ENCODE measurements around the gene CECR2.

The CECR2 gene

DNA sequence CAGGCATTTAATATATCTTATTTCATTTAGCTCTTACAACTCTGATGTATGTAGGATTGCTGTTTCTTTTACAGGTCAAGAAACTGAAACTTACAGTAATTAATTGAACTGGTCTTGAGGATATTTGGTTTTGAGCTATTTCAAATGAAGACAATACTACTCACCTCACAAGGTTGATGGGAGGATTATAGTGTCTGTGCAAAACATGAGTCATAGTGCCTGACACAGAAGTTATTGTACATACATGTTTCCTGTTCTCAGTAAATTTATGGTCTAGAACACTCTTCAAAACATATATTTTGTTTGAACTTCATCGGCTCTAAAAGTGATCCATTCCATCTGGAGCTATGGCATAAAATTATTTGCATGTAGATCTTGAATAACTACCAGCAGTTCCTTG is 61.9 kb downstream of the CECR2 start:
- H3K4me2 ChIP-seq (ENCODE audit: low read length), result no peak overlapping the region
- H3K9me3 ChIP-seq (ENCODE audit: low read length), result no peaks in the 10 kb centered on the region
- no peak overlapping the region for H3K4me3 ChIP-seq (ENCODE audit: low read depth, low read length, poor library complexity, severe bottlenecking)
- TF ChIP-seq, protein P1, sequence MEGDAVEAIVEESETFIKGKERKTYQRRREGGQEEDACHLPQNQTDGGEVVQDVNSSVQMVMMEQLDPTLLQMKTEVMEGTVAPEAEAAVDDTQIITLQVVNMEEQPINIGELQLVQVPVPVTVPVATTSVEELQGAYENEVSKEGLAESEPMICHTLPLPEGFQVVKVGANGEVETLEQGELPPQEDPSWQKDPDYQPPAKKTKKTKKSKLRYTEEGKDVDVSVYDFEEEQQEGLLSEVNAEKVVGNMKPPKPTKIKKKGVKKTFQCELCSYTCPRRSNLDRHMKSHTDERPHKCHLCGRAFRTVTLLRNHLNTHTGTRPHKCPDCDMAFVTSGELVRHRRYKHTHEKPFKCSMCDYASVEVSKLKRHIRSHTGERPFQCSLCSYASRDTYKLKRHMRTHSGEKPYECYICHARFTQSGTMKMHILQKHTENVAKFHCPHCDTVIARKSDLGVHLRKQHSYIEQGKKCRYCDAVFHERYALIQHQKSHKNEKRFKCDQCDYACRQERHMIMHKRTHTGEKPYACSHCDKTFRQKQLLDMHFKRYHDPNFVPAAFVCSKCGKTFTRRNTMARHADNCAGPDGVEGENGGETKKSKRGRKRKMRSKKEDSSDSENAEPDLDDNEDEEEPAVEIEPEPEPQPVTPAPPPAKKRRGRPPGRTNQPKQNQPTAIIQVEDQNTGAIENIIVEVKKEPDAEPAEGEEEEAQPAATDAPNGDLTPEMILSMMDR (IDR thresholded peaks at IDR 0.05; ENCODE audit: low read length), result no peak
- TF ChIP-seq EZH2 (IDR thresholded peaks at IDR 0.05; ENCODE audit: borderline replicate concordance, low read length), result no peak
- no peaks in the 10 kb centered on the region for H3K79me2 ChIP-seq (ENCODE audit: insufficient read depth, low read length)
- H3K27ac ChIP-seq (ENCODE audit: low read depth, low read length, poor library complexity, severe bottlenecking), result no peak overlapping the region
- no peaks in the 10 kb centered on the region for H3K36me3 ChIP-seq (ENCODE audit: insufficient read depth, low read length)
- no peaks in the 10 kb centered on the region for H3F3A ChIP-seq (ENCODE audit: insufficient read depth, low read length)
- no peaks in the 10 kb centered on the region for H3K4me1 ChIP-seq (ENCODE audit: insufficient read depth, low read length, severe bottlenecking)
- H2AFZ ChIP-seq (ENCODE audit: low read length), result no peak overlapping the region
- no peak overlapping the region for H3K9ac ChIP-seq (ENCODE audit: low read length)
- H3K27me3 ChIP-seq (ENCODE audit: insufficient read depth, low read length), result no peaks in the 10 kb centered on the region
- H3K9me2 ChIP-seq (ENCODE audit: low read depth, low read length), result no peaks in the 10 kb centered on the region
- no peaks in the 10 kb centered on the region for H4K20me1 ChIP-seq (ENCODE audit: insufficient read depth, low read length)

DNA sequence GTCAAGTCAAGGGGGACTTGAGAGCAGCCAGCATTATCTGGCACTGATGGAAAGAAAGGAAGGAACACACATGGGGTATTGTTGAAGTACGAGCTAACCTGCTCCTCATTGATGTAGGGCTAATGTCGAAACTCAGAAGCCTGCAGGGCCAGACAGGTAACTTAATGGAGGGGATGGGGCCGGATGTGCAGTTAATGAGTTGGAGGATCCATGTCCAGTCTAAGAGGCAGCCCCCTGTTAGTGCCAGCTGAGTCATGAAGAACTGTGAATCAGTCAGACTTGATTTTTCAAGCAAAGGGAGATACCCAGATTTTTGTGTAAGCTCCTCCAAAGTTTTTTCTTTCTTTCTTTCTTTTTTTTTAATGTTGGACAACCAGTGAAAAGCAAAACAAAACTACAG is 65.6 kb downstream of the CECR2 start:
- Histone ChIP-seq H3K27me3 (ENCODE audit: insufficient read depth, low read length) (no peaks in the 10 kb centered on the region), H3K27ac (ENCODE audit: low read depth, low read length, poor library complexity, severe bottlenecking) (no peak overlapping the region), H3K4me2 (ENCODE audit: low read length) (no peak overlapping the region), H3K4me1 (ENCODE audit: insufficient read depth, low read length, severe bottlenecking) (no peaks in the 10 kb centered on the region), H3K9me3 (ENCODE audit: low read length) (no peaks in the 10 kb centered on the region), H3K4me3 (ENCODE audit: low read depth, low read length, poor library complexity, severe bottlenecking) (no peak overlapping the region), H3K9me2 (ENCODE audit: low read depth, low read length) (no peaks in the 10 kb centered on the region), H3K9ac (ENCODE audit: low read length) (no peak overlapping the region), H3K79me2 (ENCODE audit: insufficient read depth, low read length) (no peaks in the 10 kb centered on the region), H4K20me1 (ENCODE audit: insufficient read depth, low read length) (no peaks in the 10 kb centered on the region), H3F3A (ENCODE audit: insufficient read depth, low read length) (no peaks in the 10 kb centered on the region), H2AFZ (ENCODE audit: low read length) (no peak overlapping the region), H3K36me3 (ENCODE audit: insufficient read depth, low read length) (no peaks in the 10 kb centered on the region)
- TF ChIP-seq, protein P1 (IDR thresholded peaks at IDR 0.05; ENCODE audit: low read length), result no peak
- TF ChIP-seq EZH2 (IDR thresholded peaks at IDR 0.05; ENCODE audit: borderline replicate concordance, low read length), result no peak

DNA sequence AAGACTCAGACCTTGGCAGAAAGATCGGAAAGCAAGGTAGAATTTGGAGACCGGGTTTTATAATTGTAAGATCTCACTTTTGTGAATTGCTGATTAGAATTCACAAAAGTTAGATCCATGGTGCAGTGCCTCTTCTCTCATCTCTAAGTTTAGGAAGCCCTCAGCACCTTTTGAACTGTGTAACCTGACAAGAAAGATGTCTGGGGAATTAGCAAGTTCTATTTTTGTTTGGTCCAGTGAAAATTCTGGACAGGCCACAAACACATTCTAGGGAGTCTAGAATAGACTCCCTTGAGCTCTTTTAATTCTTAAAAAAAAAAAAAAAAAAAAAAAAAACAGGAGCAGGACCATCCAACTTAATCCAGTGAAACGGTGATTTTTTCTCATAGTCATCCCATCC is 66.1 kb downstream of the CECR2 start:
- H3K4me3 ChIP-seq (ENCODE audit: low read depth, low read length, poor library complexity, severe bottlenecking), result no peak overlapping the region
- no peaks in the 10 kb centered on the region for H3K4me1 ChIP-seq (ENCODE audit: insufficient read depth, low read length, severe bottlenecking)
- H3K79me2 ChIP-seq (ENCODE audit: insufficient read depth, low read length), result no peaks in the 10 kb centered on the region

More for the DNA sequence above, 66.1 kb downstream of the CECR2 start:
- Histone ChIP-seq H3K36me3 (ENCODE audit: insufficient read depth, low read length) (no peaks in the 10 kb centered on the region), H3K27ac (ENCODE audit: low read depth, low read length, poor library complexity, severe bottlenecking) (no peak overlapping the region), H3K9ac (ENCODE audit: low read length) (no peak overlapping the region), H3F3A (ENCODE audit: insufficient read depth, low read length) (no peaks in the 10 kb centered on the region), H3K9me3 (ENCODE audit: low read length) (no peaks in the 10 kb centered on the region), H3K27me3 (ENCODE audit: insufficient read depth, low read length) (no peaks in the 10 kb centered on the region), H3K4me2 (ENCODE audit: low read length) (no peak overlapping the region), H3K9me2 (ENCODE audit: low read depth, low read length) (no peaks in the 10 kb centered on the region), H2AFZ (ENCODE audit: low read length) (no peak overlapping the region), H4K20me1 (ENCODE audit: insufficient read depth, low read length) (no peaks in the 10 kb centered on the region)
- TF ChIP-seq EZH2 (IDR thresholded peaks at IDR 0.05; ENCODE audit: borderline replicate concordance, low read length), result no peak
- TF ChIP-seq, protein P1 (IDR thresholded peaks at IDR 0.05; ENCODE audit: low read length), result no peak
